Testis (tissue), 2 donors: ENCODE measurements around the gene DGCR6L.
"Not testable (repeated sequence)": the region's sequence is repeated elsewhere in the genome, so short reads cannot be mapped to it uniquely, and the experiment has no call there.

Source experiments
- POLR2A ChIP-seq: fragments of 450-650 bp; IDR thresholded peaks from one replicate; pipeline ENCODE4 v1.6.1; 2017; ENCODE audit warnings: antibody characterized with exemption, mild to moderate bottlenecking, moderate library complexity
- TF ChIP-seq, protein P1 (sequence below), 3 experiments: fragments of 450-650 bp in 2 of 3; fragments of 200-600 bp in 1 of 3; sonication (generic) in 1 of 3; IDR thresholded peaks; one replicate each; pipeline ENCODE4 v1.5.1; 2016 to 2019; ENCODE audit warnings: antibody characterized with exemption in 3 of 3, mild to moderate bottlenecking in 2 of 3, moderate library complexity in 1 of 3

DNA sequence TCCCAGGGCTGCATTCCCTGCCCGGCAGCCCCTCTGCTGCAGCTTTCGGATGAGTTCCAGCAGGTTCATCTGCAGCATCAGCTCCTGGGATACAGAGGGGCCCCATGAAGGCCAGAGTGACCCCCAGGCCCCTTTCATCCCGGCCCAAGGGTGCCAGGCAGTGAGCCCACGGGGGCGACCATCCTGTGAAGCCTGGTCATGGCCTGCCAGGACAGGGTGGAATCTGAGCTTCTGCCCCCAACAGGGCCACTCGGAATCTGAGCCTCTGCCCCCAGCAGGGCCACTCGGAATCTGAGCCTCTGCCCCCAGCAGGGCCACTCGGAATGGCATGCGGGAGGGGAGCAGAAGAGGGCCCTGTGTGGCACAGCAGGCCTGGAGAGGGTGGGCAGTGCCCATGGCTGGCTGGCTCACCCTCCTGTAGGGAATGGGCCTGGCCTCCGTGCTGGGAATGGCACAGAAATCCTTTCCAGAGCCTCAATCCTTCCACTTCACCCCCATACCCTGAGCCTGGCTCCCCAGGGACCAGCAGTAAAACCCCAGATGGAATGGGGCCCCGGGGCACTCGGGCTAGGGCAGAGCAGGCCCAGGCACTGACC, 5.0 kb downstream of the DGCR6L start:
- TF ChIP-seq POLR2A, result not testable (repeated sequence)
- TF ChIP-seq, protein P1, sequence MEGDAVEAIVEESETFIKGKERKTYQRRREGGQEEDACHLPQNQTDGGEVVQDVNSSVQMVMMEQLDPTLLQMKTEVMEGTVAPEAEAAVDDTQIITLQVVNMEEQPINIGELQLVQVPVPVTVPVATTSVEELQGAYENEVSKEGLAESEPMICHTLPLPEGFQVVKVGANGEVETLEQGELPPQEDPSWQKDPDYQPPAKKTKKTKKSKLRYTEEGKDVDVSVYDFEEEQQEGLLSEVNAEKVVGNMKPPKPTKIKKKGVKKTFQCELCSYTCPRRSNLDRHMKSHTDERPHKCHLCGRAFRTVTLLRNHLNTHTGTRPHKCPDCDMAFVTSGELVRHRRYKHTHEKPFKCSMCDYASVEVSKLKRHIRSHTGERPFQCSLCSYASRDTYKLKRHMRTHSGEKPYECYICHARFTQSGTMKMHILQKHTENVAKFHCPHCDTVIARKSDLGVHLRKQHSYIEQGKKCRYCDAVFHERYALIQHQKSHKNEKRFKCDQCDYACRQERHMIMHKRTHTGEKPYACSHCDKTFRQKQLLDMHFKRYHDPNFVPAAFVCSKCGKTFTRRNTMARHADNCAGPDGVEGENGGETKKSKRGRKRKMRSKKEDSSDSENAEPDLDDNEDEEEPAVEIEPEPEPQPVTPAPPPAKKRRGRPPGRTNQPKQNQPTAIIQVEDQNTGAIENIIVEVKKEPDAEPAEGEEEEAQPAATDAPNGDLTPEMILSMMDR (IDR thresholded peaks at IDR 0.05), result not testable (repeated sequence)
